K562 (cell line): ENCODE data around the gene WWOX. TPM values are rescaled to one million over a fixed set of nuclear protein-coding genes. Genes with fewer than 3 reads are reported as not detected.

ENCODE experiments used
- ATAC-seq: fragments of 200-7000 bp; cut with Tn5 transposase; 3 replicates; pipeline ENCODE4 v1.9.1; 2020; ENCODE audit warnings: moderate library complexity
- BruUV-seq: library from RNA; stranded (reverse); fragments of 400-500 nt; replicated peaks from 2 replicates; lab custom pipeline; 2021; lab: Mats Ljungman, UMichigan
- CTCF ChIA-PET: fragments of 300-600 bp; formaldehyde crosslinking; extraction: SDS; loops from one replicate; lab custom pipeline; 2021; ENCODE audit warnings: low intra/inter-chr PET ratio; lab: Yijun Ruan, JAX
- POLR2A ChIA-PET: fragments of 300-600, 350-650 bp; sonication (Branson Sonifier 250); formaldehyde crosslinking; extraction: SDS; loops from one replicate; lab custom pipeline; 2021; ENCODE audit warnings: antibody characterized with exemption, inconsistent platforms; lab: Yijun Ruan, JAX
- DNase-seq, 4 experiments: peaks; one replicate each; pipeline versions ENCODE4 v3.0.0 to v3.0.0-alpha.2; 2011 to 2018; ENCODE audit warnings: low spot score in 3 of 4, mixed read lengths in 3 of 4; ENCODE audit errors: extremely low read depth in 1 of 4
- FAIRE-seq: peaks from 2 replicates; lab custom pipeline; 2011; peaks lifted over from hg19 to GRCh38; lab: Jason Lieb, UNC
- H2AFZ ChIP-seq: 2 replicates; pipeline ENCODE4 v1.6.0; 2011; ENCODE audit warnings: low read depth, low read length, control low read depth, inconsistent platforms
- H3K27ac ChIP-seq: fragments of 200-600 bp; 3 replicates; pipeline ENCODE4 v1.8.0; 2011; ENCODE audit warnings: low read depth, mild to moderate bottlenecking, control low read depth, inconsistent platforms, low read length, moderate library complexity, mixed read lengths; ENCODE audit errors: extremely low read depth
- H3K27me3 ChIP-seq, 2 experiments: fragments of 300-600 bp in 1 of 2; 2 replicates in 1 of 2; 3 replicates in 1 of 2; pipeline versions ENCODE4 v1.6.0 to v1.8.0; 2011; ENCODE audit warnings: inconsistent platforms in 2 of 2, low read length in 2 of 2, mild to moderate bottlenecking in 1 of 2, mixed read lengths in 1 of 2, moderate library complexity in 1 of 2; ENCODE audit not compliant: control insufficient read depth in 2 of 2, insufficient read depth in 2 of 2
- H3K36me3 ChIP-seq: fragments of 300-600 bp; 3 replicates; pipeline ENCODE4 v1.8.0; 2011; ENCODE audit warnings: mild to moderate bottlenecking, low read length, inconsistent platforms; ENCODE audit not compliant: control insufficient read depth, insufficient read depth
- H3K4me1 ChIP-seq, 2 experiments: fragments of 200-600 bp in 1 of 2; replicated peaks in 1 of 2; 2 replicates in 1 of 2; 3 replicates in 1 of 2; pipeline versions ENCODE4 v1.5.1 to v1.8.0; 2011; ENCODE audit warnings: inconsistent platforms in 2 of 2, low read length in 2 of 2, mild to moderate bottlenecking in 1 of 2, mixed read lengths in 1 of 2, moderate library complexity in 1 of 2; ENCODE audit not compliant: control insufficient read depth in 2 of 2, insufficient read depth in 2 of 2
- H3K4me2 ChIP-seq: 2 replicates; pipeline ENCODE4 v1.6.1; 2011; ENCODE audit warnings: low read length, control low read depth, inconsistent platforms, mixed read lengths; ENCODE audit not compliant: insufficient read depth
- H3K4me3 ChIP-seq: fragments of 200-600 bp; sonication (generic), shearing (Covaris generic); 2 replicates; pipeline ENCODE4 v1.5.1; 2016; ENCODE audit warnings: control low read depth, inconsistent platforms
- H3K79me2 ChIP-seq: fragments of 200-600 bp; 3 replicates; pipeline ENCODE4 v1.8.0; 2011; ENCODE audit warnings: low read length, inconsistent platforms; ENCODE audit not compliant: control insufficient read depth, insufficient read depth
- H3K9ac ChIP-seq, 2 experiments: 2 replicates each; pipeline versions ENCODE4 v1.6.0 to v1.6.1; 2011; ENCODE audit warnings: low read depth in 2 of 2, low read length in 2 of 2, control low read depth in 1 of 2, inconsistent platforms in 1 of 2, mild to moderate bottlenecking in 1 of 2, mixed read lengths in 1 of 2; ENCODE audit not compliant: insufficient read depth in 1 of 2
- H3K9me1 ChIP-seq: one replicate; pipeline ENCODE4 v1.6.0; 2011; ENCODE audit warnings: inconsistent platforms, mild to moderate bottlenecking, low read length, moderate library complexity; ENCODE audit not compliant: control insufficient read depth, insufficient read depth
- H3K9me3 ChIP-seq: replicated peaks from 2 replicates; pipeline ENCODE4 v1.5.1; 2011; ENCODE audit warnings: low read depth, low read length, inconsistent platforms; ENCODE audit not compliant: control insufficient read depth, insufficient read depth
- H4K20me1 ChIP-seq: replicated peaks from 2 replicates; pipeline ENCODE4 v1.6.1; 2011; ENCODE audit warnings: low read length, inconsistent platforms, mixed read lengths; ENCODE audit not compliant: control insufficient read depth, insufficient read depth
- ARID1B ChIP-seq: fragments of 450-650 bp; IDR thresholded peaks from 2 replicates; pipeline ENCODE4 v1.6.1; 2016; ENCODE audit warnings: antibody characterized with exemption, mild to moderate bottlenecking, inconsistent platforms
- BRF1 ChIP-seq: IDR thresholded peaks from 3 replicates; pipeline ENCODE4 v1.6.1; 2011; ENCODE audit warnings: borderline replicate concordance, mild to moderate bottlenecking; ENCODE audit not compliant: insufficient read length; ENCODE audit errors: extremely low read depth
- LCOR ChIP-seq: sonication (generic); formaldehyde crosslinking; IDR thresholded peaks from 2 replicates; pipeline ENCODE4 v1.8.0; 2022; ENCODE audit warnings: mild to moderate bottlenecking, missing genetic modification reagents
- PTTG1 ChIP-seq: fragments of 450-650 bp; IDR thresholded peaks from 2 replicates; pipeline ENCODE4 v1.6.1; 2016; ENCODE audit warnings: low read depth, mild to moderate bottlenecking, missing genetic modification characterization, missing compliant biosample characterization
- SMAD1 ChIP-seq: fragments of 150-350 bp; IDR thresholded peaks from 2 replicates; pipeline ENCODE4 v1.6.1; 2014; ENCODE audit warnings: low read length, low read depth; ENCODE audit not compliant: partially characterized antibody
- ZNF408 ChIP-seq: fragments of 250-450 bp; sonication (Bioruptor Pico); IDR thresholded peaks from 2 replicates; pipeline ENCODE4 v1.4.0; 2020; ENCODE audit warnings: low read depth, mild to moderate bottlenecking, moderate library complexity
- WGBS: fragments of 100-300 bp; shearing (Covaris generic); methylation state at CpG from one replicate; pipeline ENCODE4 v1.1.6; 2016; ENCODE audit warnings: low coverage, mixed read lengths; ENCODE audit not compliant: insufficient coverage; ENCODE audit errors: missing lambda C conversion rate; 5-methylcytosine and 5-hydroxymethylcytosine counted together
- in situ Hi-C: fragments of 300-500 bp; cut with MboI; formaldehyde crosslinking; loops from 4 replicates; pipeline ENCODE4 v1.15.0; 2018; ENCODE audit warnings: inconsistent platforms, mixed read lengths
- intact Hi-C: fragments of 100-400 bp; cut with micrococcal nuclease; formaldehyde crosslinking; loops from 2 replicates; pipeline ENCODE4 v1.14.2; 2022
- polyA plus RNA-seq, 8 experiments: library from polyadenylated mRNA; depleted of rRNA in 4 of 8; stranded (reverse) in 5 of 8; unstranded in 3 of 8; fragments of >200 nt; fragmentation: Nextera tagmentation in 2 of 8; fragmentation: Illumina TruSeq in 1 of 8; extraction: Ambion mirVana in 2 of 8; extraction: Trizol in 1 of 8; gene quantifications; 2 replicates each; pipeline versions ENCODE4 v1.2.1 to v1.2.3, GENCODE V29; 2011 to 2014; ENCODE audit warnings: inconsistent platforms in 1 of 8, missing spikeins in 1 of 8
- total RNA-seq, 7 experiments: library from RNA; depleted of rRNA in 6 of 7; stranded (reverse); fragments of >200 nt in 6 of 7; fragmentation: Illumina TruSeq in 2 of 7; extraction: Trizol in 2 of 7; gene quantifications; 2 replicates each; pipeline versions ENCODE4 v1.2.1 to v1.2.3, GENCODE V29; 2011 to 2021; ENCODE audit warnings: low replicate concordance in 1 of 7

WWOX gene
- total and polyA plus RNA-seq, 9 of the 15 experiments (the other 6 are each of a cell fraction or from before 2014, with no cell fraction given): 1.6 to 22.7 (median 8.1) TPM

- POLR2A ChIA-PET: interaction anchor here (0.6 kb wide), 1 partner anchor 170 kb away, joined by 3 read pairs; no protein-coding TSS in a partner anchor
- H3K27me3 ChIP-seq: peaks cover 0 to 3% of the 10 kb centered on the region in 2 experiments; a peak in 4 of 5 replicates
- intact Hi-C loops: no loop called here
- no peaks in the 10 kb centered on the region for H3K4me1 ChIP-seq
- H3K9ac ChIP-seq: no peak overlapping the region
- DNase-seq (no peak), FAIRE-seq (no peak)
- CTCF ChIA-PET: no interaction called here
- no peak for TF ChIP-seq PTTG1 (tag)
- TF ChIP-seq BRF1: no peak
- TF ChIP-seq ARID1B: no peak
- TF ChIP-seq SMAD1: no peak
- TF ChIP-seq ZNF408 (CRISPR knock-in tag): no peak
- TF ChIP-seq LCOR (CRISPR knock-in tag): no peak
- TF ChIP-seq, all 486 proteins: peak for 0
- no peak overlapping the region for H3K4me3 ChIP-seq
- no peak for ATAC-seq
- H2AFZ ChIP-seq: no peak overlapping the region
- BruUV-seq: no TSS peak
- H3K27ac ChIP-seq: no peak overlapping the region
- in situ Hi-C loops: no loop called here
- H3K4me2 ChIP-seq: no peak overlapping the region
- H3K79me2 ChIP-seq: no peaks in the 10 kb centered on the region
- H3K36me3 ChIP-seq: no peaks in the 10 kb centered on the region
- no peaks in the 10 kb centered on the region for H4K20me1 ChIP-seq
- WGBS: 12% methylated on average over 8 of the region's 8 CpGs
- no peaks in the 10 kb centered on the region for H3K9me1 ChIP-seq
- H3K9me3 ChIP-seq: no peaks in the 10 kb centered on the region
These were observed 119.6 kb downstream of the WWOX start for GRCh38 chr16:78218856-78219651.
